H1 (cell line): ENCODE data around the gene CTLA4. TPM values are rescaled to one million over a fixed set of nuclear protein-coding genes. Genes with fewer than 3 reads are reported as not detected.

Experiments used
- POLR2A ChIP-seq, 2 experiments: IDR thresholded peaks; 1 replicate in 1 of 2; 2 replicates in 1 of 2; pipeline ENCODE4 v1.6.1; 2011; ENCODE audit warnings: low read depth in 2 of 2, low read length in 2 of 2, mild to moderate bottlenecking in 2 of 2; ENCODE audit errors: control extremely low read depth in 1 of 2
- RFX5 ChIP-seq: IDR thresholded peaks from 2 replicates; pipeline ENCODE4 v1.6.1; 2011; ENCODE audit warnings: low read depth, low read length, improper control_type of control experiment, borderline replicate concordance
- SAP30 ChIP-seq: fragments of 300-600 bp; sonication (generic); IDR thresholded peaks from 2 replicates; pipeline ENCODE4 v1.7.1; 2012; ENCODE audit warnings: low read length, moderate library complexity, mild to moderate bottlenecking, inconsistent platforms; ENCODE audit not compliant: insufficient read depth, insufficient replicate concordance
- SIX5 ChIP-seq: IDR thresholded peaks from 2 replicates; pipeline ENCODE4 v1.6.1; 2011; ENCODE audit warnings: mild to moderate bottlenecking, low read depth, low read length
- TBP ChIP-seq: IDR thresholded peaks from 2 replicates; pipeline ENCODE4 v1.6.1; 2011; ENCODE audit warnings: low read depth, low read length, improper control_type of control experiment
- polyA plus RNA-seq, 7 experiments: library from polyadenylated mRNA; depleted of rRNA in 3 of 7; stranded (reverse) in 5 of 7; unstranded in 2 of 7; fragments of >200 nt in 5 of 7; fragments of 200-250 nt in 2 of 7; gene quantifications; 1 replicate in 5 of 7; 2 replicates in 1 of 7; 4 replicates in 1 of 7; pipeline versions ENCODE4 v1.2.1 to v1.2.3, GENCODE V29; 2011 to 2013; ENCODE audit warnings: missing spikeins in 2 of 7, mixed read lengths in 2 of 7
- total RNA-seq: library from RNA; stranded (reverse); fragmentation: NEBNext Ultra II Directional; extraction: Animal tissue kit (Norgen Biotek cat#: 25700); gene quantifications from 2 replicates; pipeline ENCODE4 v1.2.1, GENCODE V29; 2021

CTLA4 gene
- total and polyA plus RNA-seq, 2 of the 8 experiments (the other 6 are each of a cell fraction or from before 2014, with no cell fraction given), result not detected

DNA sequence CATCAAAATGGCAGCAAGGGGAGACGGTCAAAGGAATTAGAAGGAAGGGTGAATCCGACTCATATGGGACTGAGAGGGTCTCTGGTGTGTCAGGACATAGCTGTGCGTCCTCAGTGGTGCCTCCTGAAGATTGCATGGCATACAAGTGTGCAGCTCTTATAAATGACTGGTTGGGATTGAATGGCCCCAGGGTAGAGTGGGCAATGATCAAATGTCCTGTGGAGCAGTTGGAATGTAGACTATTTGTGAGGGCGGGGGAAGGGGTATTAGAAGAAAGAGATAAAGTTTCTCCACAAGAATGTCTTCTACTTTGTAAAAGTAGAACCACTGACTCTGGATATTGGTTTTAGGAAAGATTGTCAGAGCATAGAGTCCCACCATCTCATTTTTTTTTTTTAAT lies 24.6 kb downstream of the CTLA4 start (continued):
- TF ChIP-seq RFX5 (no peak), SAP30 (no peak), POLR2A (IDR thresholded peaks at IDR 0.05; ENCODE audit: control extremely low read depth in 1 of 2, low read depth in 2 of 2, low read length in 2 of 2) (no peak), SIX5 (no peak), TBP (no peak)
